ENCODE measurements around the gene DYNC1H1. TPM values are rescaled to one million over a fixed set of nuclear protein-coding genes. Genes with fewer than 3 reads are reported as not detected.

Gene DYNC1H1
- total RNA-seq, 4 donors from 2014 or later, result 386 to 531 (median 472) TPM

GRCh38 chr14:102007916-102008418, 43.6 kb downstream of the DYNC1H1 start:
- DNase-seq, result no peak
- Histone ChIP-seq H3K36me3 (peaks cover 0 to 100% (median 7%) of the 10 kb centered on the region in 3 donors), H3K27me3 (no peaks in the 10 kb centered on the region), H3K9me3 (no peaks in the 10 kb centered on the region), H3K27ac (no peak overlapping the region), H3K4me3 (no peak overlapping the region), H3K4me1 (no peaks in the 10 kb centered on the region)
- TF ChIP-seq, protein P1, sequence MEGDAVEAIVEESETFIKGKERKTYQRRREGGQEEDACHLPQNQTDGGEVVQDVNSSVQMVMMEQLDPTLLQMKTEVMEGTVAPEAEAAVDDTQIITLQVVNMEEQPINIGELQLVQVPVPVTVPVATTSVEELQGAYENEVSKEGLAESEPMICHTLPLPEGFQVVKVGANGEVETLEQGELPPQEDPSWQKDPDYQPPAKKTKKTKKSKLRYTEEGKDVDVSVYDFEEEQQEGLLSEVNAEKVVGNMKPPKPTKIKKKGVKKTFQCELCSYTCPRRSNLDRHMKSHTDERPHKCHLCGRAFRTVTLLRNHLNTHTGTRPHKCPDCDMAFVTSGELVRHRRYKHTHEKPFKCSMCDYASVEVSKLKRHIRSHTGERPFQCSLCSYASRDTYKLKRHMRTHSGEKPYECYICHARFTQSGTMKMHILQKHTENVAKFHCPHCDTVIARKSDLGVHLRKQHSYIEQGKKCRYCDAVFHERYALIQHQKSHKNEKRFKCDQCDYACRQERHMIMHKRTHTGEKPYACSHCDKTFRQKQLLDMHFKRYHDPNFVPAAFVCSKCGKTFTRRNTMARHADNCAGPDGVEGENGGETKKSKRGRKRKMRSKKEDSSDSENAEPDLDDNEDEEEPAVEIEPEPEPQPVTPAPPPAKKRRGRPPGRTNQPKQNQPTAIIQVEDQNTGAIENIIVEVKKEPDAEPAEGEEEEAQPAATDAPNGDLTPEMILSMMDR (IDR thresholded peaks at IDR 0.05), result no peak
- no peak for TF ChIP-seq POLR2A (IDR thresholded peaks at IDR 0.05)

DNA sequence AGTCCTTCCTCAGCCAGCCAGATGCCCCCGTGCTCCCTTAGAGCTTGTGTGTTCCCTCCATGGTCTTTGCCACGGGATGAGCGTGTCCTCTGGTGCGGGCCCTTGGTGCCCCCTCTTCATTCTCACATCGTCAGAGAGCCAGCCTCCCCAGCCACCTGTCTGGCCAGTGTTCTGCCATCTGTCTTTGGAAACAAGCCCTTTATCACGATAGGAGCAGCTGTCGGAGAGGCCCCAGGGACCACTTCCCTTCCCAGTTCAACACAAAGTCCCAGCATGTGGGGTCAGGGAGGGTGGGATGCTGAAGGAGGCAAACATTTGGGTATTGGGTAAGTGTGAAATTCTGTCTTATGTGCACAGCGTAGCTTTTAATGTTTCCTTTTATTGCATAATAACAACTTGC, 44.5 kb downstream of the DYNC1H1 start:
- H3K27ac ChIP-seq, result no peak overlapping the region
- H3K4me3 ChIP-seq, result no peak overlapping the region
- H3K9me3 ChIP-seq, result no peaks in the 10 kb centered on the region

DNA sequence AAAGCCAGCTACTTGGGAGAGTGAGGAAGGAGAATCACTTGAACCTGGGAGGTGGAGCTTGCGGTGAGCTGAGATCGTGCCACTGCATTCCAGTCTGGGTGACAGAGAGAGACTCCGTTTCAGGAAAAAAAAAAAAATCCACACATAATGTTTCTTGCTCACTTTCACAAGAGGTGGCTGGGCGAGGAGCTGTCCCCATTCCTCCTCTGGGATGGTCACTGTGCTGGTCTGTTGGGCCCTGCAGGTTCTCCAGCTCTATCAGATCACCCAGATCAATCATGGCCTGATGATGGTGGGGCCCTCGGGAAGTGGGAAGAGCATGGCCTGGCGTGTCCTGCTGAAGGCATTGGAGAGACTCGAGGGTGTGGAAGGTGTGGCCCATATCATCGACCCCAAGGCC, 47.3 kb downstream of the DYNC1H1 start:
- peaks cover 0 to 100% (median 10%) of the 10 kb centered on the region in 3 donors for H3K36me3 ChIP-seq
- H3K27me3 ChIP-seq, result no peaks in the 10 kb centered on the region
- no peaks in the 10 kb centered on the region for H3K9me3 ChIP-seq
- no peak for DNase-seq
- no peak overlapping the region for H3K4me3 ChIP-seq
- no peak overlapping the region for H3K27ac ChIP-seq
- no peak for TF ChIP-seq POLR2A (IDR thresholded peaks at IDR 0.05)
- TF ChIP-seq, protein P1 (IDR thresholded peaks at IDR 0.05), result no peak
- H3K4me1 ChIP-seq, result no peaks in the 10 kb centered on the region

More for the DNA sequence above, 44.5 kb downstream of the DYNC1H1 start:
- TF ChIP-seq POLR2A (IDR thresholded peaks at IDR 0.05), result no peak
- TF ChIP-seq, protein P1 (IDR thresholded peaks at IDR 0.05), result no peak
- no peak for DNase-seq
- Histone ChIP-seq H3K4me1 (no peaks in the 10 kb centered on the region), H3K36me3 (peaks cover 0 to 100% (median 7%) of the 10 kb centered on the region in 3 donors), H3K27me3 (no peaks in the 10 kb centered on the region)

GRCh38 chr14:102012336-102012735, 48.0 kb downstream of the DYNC1H1 start:
- H3K27me3 ChIP-seq, result no peaks in the 10 kb centered on the region
- no peaks in the 10 kb centered on the region for H3K9me3 ChIP-seq
- H3K4me3 ChIP-seq, result no peak overlapping the region
- no peak for DNase-seq
- TF ChIP-seq, protein P1 (IDR thresholded peaks at IDR 0.05), result no peak
- no peak for TF ChIP-seq POLR2A (IDR thresholded peaks at IDR 0.05)
- peaks cover 0 to 100% (median 10%) of the 10 kb centered on the region in 3 donors for H3K36me3 ChIP-seq
- no peak overlapping the region for H3K27ac ChIP-seq
- H3K4me1 ChIP-seq, result no peaks in the 10 kb centered on the region

- Histone ChIP-seq H3K27ac (no peak overlapping the region), H3K4me3 (no peak overlapping the region), H3K27me3 (no peaks in the 10 kb centered on the region), H3K9me3 (no peaks in the 10 kb centered on the region), H3K36me3 (peaks cover 0 to 100% (median 10%) of the 10 kb centered on the region in 3 donors), H3K4me1 (no peaks in the 10 kb centered on the region)
- TF ChIP-seq, protein P1 (IDR thresholded peaks at IDR 0.05), result no peak
- no peak for TF ChIP-seq POLR2A (IDR thresholded peaks at IDR 0.05)
- no peak for DNase-seq
These were observed 49.4 kb downstream of the DYNC1H1 start for GRCh38 chr14:102013669-102014200.
